GM12878 (cell line): ENCODE measurements around the gene COIL. TPM values are rescaled to one million over a fixed set of nuclear protein-coding genes. Genes with fewer than 3 reads are reported as not detected.
"Not testable (repeated sequence)": the region's sequence is repeated elsewhere in the genome, so short reads cannot be mapped to it uniquely, and the experiment has no call there.

ENCODE experiments used
- ATAC-seq: fragments of 200-7000 bp; cut with Tn5 transposase; 3 replicates; pipeline ENCODE4 v1.9.1; 2020; ENCODE audit warnings: mild to moderate bottlenecking, moderate library complexity
- BruUV-seq: library from RNA; stranded (reverse); fragments of 400-500 nt; replicated peaks from 2 replicates; lab custom pipeline; 2021; lab: Mats Ljungman, UMichigan
- CTCF ChIA-PET: fragments of 300-600 bp; sonication (Branson Sonifier 250); formaldehyde crosslinking; extraction: SDS; loops from one replicate; lab custom pipeline; 2021; ENCODE audit warnings: inconsistent platforms; lab: Yijun Ruan, JAX
- POLR2A ChIA-PET: fragments of 350-600 bp; formaldehyde crosslinking; extraction: SDS; loops from one replicate; lab custom pipeline; 2021; ENCODE audit warnings: inconsistent platforms; lab: Charles Lee
- RAD21 ChIA-PET: fragments of 300-600 bp; sonication (Branson Sonifier 250); formaldehyde crosslinking; loops from one replicate; lab custom pipeline; 2023; ENCODE audit warnings: antibody characterized with exemption; ENCODE audit not compliant: unreplicated experiment; lab: Charles Lee
- SMC1A ChIA-PET: fragments of 300-600 bp; sonication (Branson Sonifier 250); formaldehyde crosslinking; loops from one replicate; lab custom pipeline; 2023; ENCODE audit not compliant: unreplicated experiment, uncharacterized antibody; lab: Charles Lee
- DNase-seq: peaks from one replicate; pipeline ENCODE4 v3.0.0-alpha.2; 2011; ENCODE audit warnings: low read depth, low spot score
- FAIRE-seq: peaks from 3 replicates; lab custom pipeline; 2011; peaks lifted over from hg19 to GRCh38; lab: Jason Lieb, UNC
- H2AFZ ChIP-seq: 2 replicates; pipeline ENCODE4 v1.6.0; 2011; ENCODE audit warnings: low read depth, low read length, control low read depth; ENCODE audit not compliant: control insufficient read depth
- H3K27ac ChIP-seq: 2 replicates; pipeline ENCODE4 v1.5.1; 2011; ENCODE audit warnings: control low read depth; ENCODE audit not compliant: control insufficient read depth, insufficient read depth
- H3K27me3 ChIP-seq, 2 experiments: replicated peaks in 1 of 2; 2 replicates each; pipeline versions ENCODE4 v1.6.0 to v1.6.1; 2011; ENCODE audit warnings: low read length in 1 of 2; ENCODE audit not compliant: control insufficient read depth in 2 of 2, insufficient read depth in 2 of 2
- H3K36me3 ChIP-seq, 2 experiments: 2 replicates each; pipeline ENCODE4 v1.5.1; 2011; ENCODE audit warnings: low read length in 1 of 2; ENCODE audit not compliant: control insufficient read depth in 2 of 2, insufficient read depth in 2 of 2
- H3K4me1 ChIP-seq: 2 replicates; pipeline ENCODE4 v1.6.1; 2011; ENCODE audit warnings: mild to moderate bottlenecking, low read length, moderate library complexity, mixed read lengths; ENCODE audit not compliant: control insufficient read depth, insufficient read depth
- H3K4me2 ChIP-seq: 2 replicates; pipeline ENCODE4 v1.6.0; 2011; ENCODE audit warnings: control low read depth; ENCODE audit not compliant: control insufficient read depth, insufficient read depth
- H3K4me3 ChIP-seq: fragments of 200-600 bp; sonication (generic); 2 replicates; pipeline ENCODE4 v1.5.1; 2016
- H3K79me2 ChIP-seq: 2 replicates; pipeline ENCODE4 v1.6.0; 2011; ENCODE audit warnings: low read length; ENCODE audit not compliant: control insufficient read depth, insufficient read depth
- H3K9ac ChIP-seq: 2 replicates; pipeline ENCODE4 v1.8.0; 2011; ENCODE audit warnings: low read length, control low read depth, mixed read lengths; ENCODE audit not compliant: control insufficient read depth, insufficient read depth
- H3K9me3 ChIP-seq: replicated peaks from 3 replicates; pipeline ENCODE4 v1.5.1; 2011; ENCODE audit warnings: mild to moderate bottlenecking, low read length; ENCODE audit not compliant: control insufficient read depth, insufficient read depth
- H4K20me1 ChIP-seq: 2 replicates; pipeline ENCODE4 v1.6.0; 2011; ENCODE audit not compliant: control insufficient read depth, insufficient read depth
- MXI1 ChIP-seq: fragments of 150-350 bp; IDR thresholded peaks from 2 replicates; pipeline ENCODE4 v1.6.1; 2011; ENCODE audit warnings: low read depth, mild to moderate bottlenecking, inconsistent platforms, low read length, improper control_type of control experiment
- RFX5 ChIP-seq: IDR thresholded peaks from 2 replicates; pipeline ENCODE4 v1.6.1; 2011; ENCODE audit warnings: low read depth, low read length, improper control_type of control experiment
- SKIL ChIP-seq: fragments of 450-650 bp; IDR thresholded peaks from 2 replicates; pipeline ENCODE4 v1.6.1; 2017; ENCODE audit warnings: mild to moderate bottlenecking, low read depth, inconsistent platforms; ENCODE audit not compliant: poor library complexity, severe bottlenecking
- ZNF622 ChIP-seq: fragments of 450-650 bp; IDR thresholded peaks from 2 replicates; pipeline ENCODE4 v1.6.1; 2017; ENCODE audit warnings: mild to moderate bottlenecking, inconsistent platforms
- WGBS: methylation state at CpG from one replicate; pipeline ENCODE4 v1.1.6; 2016; ENCODE audit warnings: low lambda C conversion rate; ENCODE audit not compliant: insufficient replicate concordance, insufficient coverage; ENCODE audit errors: missing lambda C conversion rate; 5-methylcytosine and 5-hydroxymethylcytosine counted together
- in situ Hi-C: fragments of 300-500 bp; cut with MboI; formaldehyde crosslinking; loops from 9 replicates; pipeline ENCODE4 v1.14.3; 2018; ENCODE audit warnings: mixed read lengths
- intact Hi-C: fragments of 100-400 bp; cut with micrococcal nuclease; formaldehyde crosslinking; loops from one replicate; pipeline ENCODE4 v1.14.2; 2022; ENCODE audit not compliant: unreplicated experiment
- polyA plus RNA-seq, 11 experiments: library from polyadenylated mRNA; depleted of rRNA in 4 of 11; unstranded in 6 of 11; stranded (reverse) in 5 of 11; fragments of >200 nt; fragmentation: Nextera tagmentation in 4 of 11; fragmentation: Illumina TruSeq in 1 of 11; extraction: Ambion mirVana in 4 of 11; extraction: Trizol in 1 of 11; gene quantifications; 1 replicate in 1 of 11; 2 replicates in 10 of 11; pipeline versions ENCODE4 v1.2.1 to v1.2.3, GENCODE V29; 2011 to 2016; ENCODE audit warnings: inconsistent platforms in 2 of 11, missing spikeins in 2 of 11, low read depth in 1 of 11
- total RNA-seq, 4 experiments: library from RNA; depleted of rRNA in 3 of 4; stranded (reverse); fragments of >200 nt in 3 of 4; fragmentation: Illumina TruSeq in 1 of 4; extraction: Trizol in 1 of 4; gene quantifications; 2 replicates each; pipeline versions ENCODE4 v1.2.1 to v1.2.3, GENCODE V29; 2013 to 2021

COIL gene
- total and polyA plus RNA-seq, 10 of the 15 experiments (the other 5 are each of a cell fraction or from before 2014, with no cell fraction given) = 13.7 to 24.3 (median 17.4) TPM

- TF ChIP-seq SKIL (no peak), RFX5 (no peak), ZNF622 (no peak), MXI1 (no peak)
Observed at GRCh38 chr17:56982312-56982711, 21.5 kb upstream of the COIL start (continued).

GRCh38 chr17:56980526-56980925 lies 19.7 kb upstream of the COIL start:
- H2AFZ ChIP-seq, RAD21 ChIA-PET, in situ Hi-C loops, H3K36me3 ChIP-seq, H3K4me3 ChIP-seq, H3K9me3 ChIP-seq, H3K27ac ChIP-seq, H4K20me1 ChIP-seq, CTCF ChIA-PET, ATAC-seq, FAIRE-seq, H3K9ac ChIP-seq, BruUV-seq, DNase-seq, H3K4me1 ChIP-seq, H3K27me3 ChIP-seq, intact Hi-C loops, H3K4me2 ChIP-seq: not testable (repeated sequence)
- POLR2A ChIA-PET = interaction anchor here (0.7 kb wide), 2 partner anchors 163 to 481 kb away, joined by 4 to 5 read pairs; no protein-coding TSS in a partner anchor
- WGBS = 100% methylated on average over 5 of the region's 12 CpGs
- SMC1A ChIA-PET = interaction anchor here (0.8 to 1.0 kb wide), 2 partner anchors 19 to 106 kb away, joined by 3 to 4 read pairs; no protein-coding TSS in a partner anchor
- peaks cover 14% of the 10 kb centered on the region for H3K79me2 ChIP-seq
